Hepatocyte (in vitro differentiated cells): ENCODE measurements around the gene DCAF8. TPM values are rescaled to one million over a fixed set of nuclear protein-coding genes. Genes with fewer than 3 reads are reported as not detected.

ENCODE experiments used
- DNase-seq: peaks from one replicate; pipeline ENCODE4 v3.0.0-alpha.2; 2016; ENCODE audit warnings: low spot score
- H2AFZ ChIP-seq: fragments of 200-600 bp; sonication (generic); 2 replicates; pipeline ENCODE4 v1.6.0; 2016; ENCODE audit warnings: antibody characterized with exemption, mild to moderate bottlenecking
- H3K27ac ChIP-seq: fragments of 200-600 bp; sonication (generic); 2 replicates; pipeline ENCODE4 v1.5.1; 2016; ENCODE audit warnings: mild to moderate bottlenecking
- H3K27me3 ChIP-seq: fragments of 200-600 bp; sonication (generic); 2 replicates; pipeline ENCODE4 v1.6.1; 2016
- H3K36me3 ChIP-seq: fragments of 200-600 bp; sonication (generic); replicated peaks from 2 replicates; pipeline ENCODE4 v1.5.1; 2016; ENCODE audit warnings: low read depth; ENCODE audit not compliant: insufficient read depth
- H3K4me1 ChIP-seq: fragments of 200-600 bp; sonication (generic); 2 replicates; pipeline ENCODE4 v1.5.1; 2016; ENCODE audit warnings: mild to moderate bottlenecking, moderate library complexity; ENCODE audit not compliant: insufficient read depth
- H3K4me2 ChIP-seq: fragments of 200-600 bp; sonication (generic); 2 replicates; pipeline ENCODE4 v1.6.0; 2016
- H3K4me3 ChIP-seq: fragments of 200-600 bp; sonication (generic); 2 replicates; pipeline ENCODE4 v1.5.1; 2016; ENCODE audit warnings: mild to moderate bottlenecking
- H3K79me2 ChIP-seq: fragments of 200-600 bp; sonication (generic); 2 replicates; pipeline ENCODE4 v1.6.0; 2017; ENCODE audit warnings: mild to moderate bottlenecking
- H3K9me2 ChIP-seq: fragments of 200-600 bp; sonication (generic); replicated peaks from 2 replicates; pipeline ENCODE4 v1.6.0; 2017; ENCODE audit warnings: mild to moderate bottlenecking; ENCODE audit not compliant: insufficient read depth
- H3K9me3 ChIP-seq: fragments of 200-600 bp; sonication (generic); 2 replicates; pipeline ENCODE4 v1.5.1; 2016; ENCODE audit warnings: low read depth, mild to moderate bottlenecking
- H4K20me1 ChIP-seq: fragments of 200-600 bp; sonication (generic); 2 replicates; pipeline ENCODE4 v1.6.0; 2016; ENCODE audit warnings: mild to moderate bottlenecking; ENCODE audit not compliant: insufficient read depth, poor library complexity, severe bottlenecking
- EZH2 ChIP-seq: fragments of 200-600 bp; sonication (generic); IDR thresholded peaks from 2 replicates; pipeline ENCODE4 v1.6.1; 2016; ENCODE audit warnings: antibody characterized with exemption, mild to moderate bottlenecking, borderline replicate concordance
- EZH2phosphoT487 ChIP-seq: fragments of 200-600 bp; sonication (generic); IDR thresholded peaks from one replicate; pipeline ENCODE4 v1.6.1; 2018; ENCODE audit warnings: antibody characterized with exemption, mild to moderate bottlenecking, low read depth, moderate library complexity; ENCODE audit not compliant: unreplicated experiment, severe bottlenecking
- WGBS: methylation state at CpG from one replicate; pipeline ENCODE4 v1.1.6; 2016; ENCODE audit warnings: low lambda C conversion rate; ENCODE audit errors: missing lambda C conversion rate; 5-methylcytosine and 5-hydroxymethylcytosine counted together
- polyA plus RNA-seq: library from polyadenylated mRNA; unstranded; fragments of >200 nt; fragmentation: Nextera tagmentation; extraction: Ambion mirVana; gene quantifications from 2 replicates; pipeline ENCODE4 v1.2.1, GENCODE V29; 2016
- total RNA-seq: library from RNA; depleted of rRNA; stranded (reverse); fragments of >200 nt; gene quantifications from 2 replicates; pipeline ENCODE4 v1.2.3, GENCODE V29; 2014
- TF ChIP-seq, protein P1 (sequence below): fragments of 200-600 bp; sonication (generic); IDR thresholded peaks from 2 replicates; pipeline ENCODE4 v1.5.1; 2016; ENCODE audit warnings: antibody characterized with exemption, mild to moderate bottlenecking; ENCODE audit not compliant: poor library complexity

The DCAF8 gene
- total and polyA plus RNA-seq, 2 experiments from 2014 or later, result 95.1 to 110 TPM

GRCh38 chr1:160243767-160244166, 18.6 kb downstream of the DCAF8 start:
- Histone ChIP-seq H4K20me1 (peaks cover 32% of the 10 kb centered on the region), H3K4me2 (no peak overlapping the region), H3K4me3 (no peak overlapping the region), H3K9me2 (no peaks in the 10 kb centered on the region), H3K79me2 (peaks cover 70% of the 10 kb centered on the region), H3K27ac (no peak overlapping the region), H3K36me3 (no peaks in the 10 kb centered on the region), H3K9me3 (no peaks in the 10 kb centered on the region), H3K27me3 (no peaks in the 10 kb centered on the region), H2AFZ (no peak overlapping the region), H3K4me1 (peaks cover 8% of the 10 kb centered on the region)
- TF ChIP-seq EZH2 (no peak), EZH2phosphoT487 (no peak)
- TF ChIP-seq, protein P1, sequence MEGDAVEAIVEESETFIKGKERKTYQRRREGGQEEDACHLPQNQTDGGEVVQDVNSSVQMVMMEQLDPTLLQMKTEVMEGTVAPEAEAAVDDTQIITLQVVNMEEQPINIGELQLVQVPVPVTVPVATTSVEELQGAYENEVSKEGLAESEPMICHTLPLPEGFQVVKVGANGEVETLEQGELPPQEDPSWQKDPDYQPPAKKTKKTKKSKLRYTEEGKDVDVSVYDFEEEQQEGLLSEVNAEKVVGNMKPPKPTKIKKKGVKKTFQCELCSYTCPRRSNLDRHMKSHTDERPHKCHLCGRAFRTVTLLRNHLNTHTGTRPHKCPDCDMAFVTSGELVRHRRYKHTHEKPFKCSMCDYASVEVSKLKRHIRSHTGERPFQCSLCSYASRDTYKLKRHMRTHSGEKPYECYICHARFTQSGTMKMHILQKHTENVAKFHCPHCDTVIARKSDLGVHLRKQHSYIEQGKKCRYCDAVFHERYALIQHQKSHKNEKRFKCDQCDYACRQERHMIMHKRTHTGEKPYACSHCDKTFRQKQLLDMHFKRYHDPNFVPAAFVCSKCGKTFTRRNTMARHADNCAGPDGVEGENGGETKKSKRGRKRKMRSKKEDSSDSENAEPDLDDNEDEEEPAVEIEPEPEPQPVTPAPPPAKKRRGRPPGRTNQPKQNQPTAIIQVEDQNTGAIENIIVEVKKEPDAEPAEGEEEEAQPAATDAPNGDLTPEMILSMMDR, result no peak
- no peak for DNase-seq

- Histone ChIP-seq H3K4me2 (no peak overlapping the region), H3K9me2 (no peaks in the 10 kb centered on the region), H4K20me1 (peaks cover 14% of the 10 kb centered on the region), H3K36me3 (peaks cover 3% of the 10 kb centered on the region), H3K4me3 (no peak overlapping the region), H2AFZ (no peak overlapping the region), H3K27me3 (no peaks in the 10 kb centered on the region), H3K27ac (no peak overlapping the region), H3K9me3 (no peaks in the 10 kb centered on the region), H3K4me1 (no peaks in the 10 kb centered on the region), H3K79me2 (peaks cover 29% of the 10 kb centered on the region)
- no peak for DNase-seq
- TF ChIP-seq, protein P1, result no peak
- TF ChIP-seq EZH2phosphoT487 (no peak), EZH2 (no peak)
- 96% methylated on average over 24 of the region's 24 CpGs for WGBS
Measured at GRCh38 chr1:160239582-160240299, 22.6 kb downstream of the DCAF8 start.

GRCh38 chr1:160238408-160238807, 23.9 kb downstream of the DCAF8 start:
- Histone ChIP-seq H3K27me3 (no peaks in the 10 kb centered on the region), H3K9me3 (no peaks in the 10 kb centered on the region), H3K4me1 (no peaks in the 10 kb centered on the region), H3K36me3 (peaks cover 3% of the 10 kb centered on the region), H3K27ac (no peak overlapping the region), H3K4me2 (no peak overlapping the region), H3K9me2 (no peaks in the 10 kb centered on the region), H3K4me3 (no peak overlapping the region), H2AFZ (no peak overlapping the region), H4K20me1 (peaks cover 3% of the 10 kb centered on the region), H3K79me2 (peaks cover 16% of the 10 kb centered on the region)
- WGBS, result 97% methylated on average over 5 of the region's 5 CpGs
- TF ChIP-seq, protein P1, result no peak
- TF ChIP-seq EZH2phosphoT487, result no peak
- TF ChIP-seq EZH2, result no peak
- DNase-seq, result no peak
